ENCODE measurements around the gene PLEKHA3.

- TF ChIP-seq CTCF (IDR thresholded peaks at IDR 0.05) (no peak), POLR2A (IDR thresholded peaks at IDR 0.05) (no peak)
These were observed 43.6 kb upstream of the PLEKHA3 start for GRCh38 chr2:178436662-178437061.

Data from uterus (tissue), 2 donors.